IgD-negative memory B cell (primary cell): ENCODE measurements around the gene MED8. TPM values are rescaled to one million over a fixed set of nuclear protein-coding genes. Genes with fewer than 3 reads are reported as not detected.
A peak's percentile ranks its signal among the peaks of the same experiment; 100 is the strongest.

ENCODE experiments used
- H3K27ac Mint-ChIP-seq, 3 donors: one replicate each; pipeline ENCODE4 v1.8.0; 2020 to 2022; ENCODE audit warnings: mild to moderate bottlenecking in 3 of 3, mixed read lengths in 3 of 3, moderate library complexity in 1 of 3
- H3K27me3 Mint-ChIP-seq: one replicate; pipeline ENCODE4 v1.8.0; 2021; ENCODE audit warnings: mixed read lengths
- H3K36me3 Mint-ChIP-seq: one replicate; pipeline ENCODE4 v1.8.0; 2020; ENCODE audit warnings: mild to moderate bottlenecking, mixed read lengths
- H3K4me1 Mint-ChIP-seq, 3 donors: one replicate each; pipeline ENCODE4 v1.8.0; 2020 to 2022; ENCODE audit warnings: mixed read lengths in 3 of 3, mild to moderate bottlenecking in 1 of 3
- H3K4me3 Mint-ChIP-seq, 4 donors: one replicate each; pipeline ENCODE4 v1.8.0; 2020 to 2022; ENCODE audit warnings: mild to moderate bottlenecking in 4 of 4, mixed read lengths in 4 of 4, moderate library complexity in 3 of 4
- H3K9me3 Mint-ChIP-seq, 3 donors: one replicate each; pipeline ENCODE4 v1.8.0; 2020 to 2021; ENCODE audit warnings: mixed read lengths in 3 of 3, mild to moderate bottlenecking in 1 of 3
- polyA plus RNA-seq: library from polyadenylated mRNA; unstranded; fragments of 300-500 nt; fragmentation: Illumina TruSeq; gene quantifications from one replicate; pipeline ENCODE4 v1.2.3, GENCODE V29; 2021

Gene MED8
- polyA plus RNA-seq, 1 donor from 2014 or later, result 45.4 TPM

GRCh38 chr1:43363935-43364525 is 25.6 kb downstream of the MED8 start:
- no peaks in the 10 kb centered on the region for H3K27me3 Mint-ChIP-seq
- peak overlapping the region in 2 of 4 donors; percentile 68 to 75 for H3K4me3 Mint-ChIP-seq
- H3K36me3 Mint-ChIP-seq, result no peaks in the 10 kb centered on the region
- H3K27ac Mint-ChIP-seq, result peak overlapping the region in 1 of 3 donors; percentile 52
- H3K9me3 Mint-ChIP-seq, result no peaks in the 10 kb centered on the region
- H3K4me1 Mint-ChIP-seq, result peaks cover 10 to 23% (median 16%) of the 10 kb centered on the region in 3 donors

- Mint-ChIP-seq H3K27ac (peak overlapping the region in 2 of 3 donors; percentile 47 to 52), H3K4me3 (peak overlapping the region in 1 of 4 donors; percentile 68), H3K36me3 (peaks cover under 1% of the 10 kb centered on the region), H3K4me1 (peaks cover 12 to 17% (median 14%) of the 10 kb centered on the region in 3 donors), H3K27me3 (no peaks in the 10 kb centered on the region), H3K9me3 (no peaks in the 10 kb centered on the region)
Observed at GRCh38 chr1:43363283-43363934, 26.2 kb downstream of the MED8 start.

- Mint-ChIP-seq H3K27ac (no peak overlapping the region), H3K4me1 (peaks cover 13 to 15% (median 14%) of the 10 kb centered on the region in 3 donors), H3K9me3 (no peaks in the 10 kb centered on the region), H3K4me3 (peak overlapping the region in 3 of 4 donors; percentile 54 to 63 (median 59)), H3K36me3 (peaks cover 4% of the 10 kb centered on the region), H3K27me3 (no peaks in the 10 kb centered on the region)
Observed at GRCh38 chr1:43360616-43361015, 29.0 kb downstream of the MED8 start.

GRCh38 chr1:43359696-43360095 is 29.9 kb downstream of the MED8 start:
- peak overlapping the region in 3 of 4 donors; percentile 56 to 93 (median 83) for H3K4me3 Mint-ChIP-seq

GRCh38 chr1:43358746-43359693 is 30.6 kb downstream of the MED8 start, which contains the start of gene CDC20:
Gene CDC20, plus strand, starts transcription at chr1:43358981. Its CDS starts 235 bp downstream, at chr1:43359216.
- Mint-ChIP-seq H3K36me3 (peaks cover 4% of the 10 kb centered on the region), H3K9me3 (no peaks in the 10 kb centered on the region), H3K4me1 (peaks cover 10 to 12% (median 11%) of the 10 kb centered on the region in 3 donors), H3K27ac (peak within 1 kb of the TSS; percentile 62 to 91 (median 81)), H3K27me3 (no peaks in the 10 kb centered on the region), H3K4me3 (peak within 1 kb of the TSS; percentile 87 to 97 (median 90))

More at GRCh38 chr1:43359696-43360095, 29.9 kb downstream of the MED8 start:
- no peaks in the 10 kb centered on the region for H3K9me3 Mint-ChIP-seq
- H3K4me1 Mint-ChIP-seq, result peaks cover 10 to 12% (median 11%) of the 10 kb centered on the region in 3 donors
- peaks cover 4% of the 10 kb centered on the region for H3K36me3 Mint-ChIP-seq
- peak overlapping the region in 1 of 3 donors; percentile 61 for H3K27ac Mint-ChIP-seq
- H3K27me3 Mint-ChIP-seq, result no peaks in the 10 kb centered on the region

- no peaks in the 10 kb centered on the region for H3K27me3 Mint-ChIP-seq
- no peaks in the 10 kb centered on the region for H3K9me3 Mint-ChIP-seq
- peaks cover 10 to 12% (median 11%) of the 10 kb centered on the region in 3 donors for H3K4me1 Mint-ChIP-seq
- peak overlapping the region; percentile 59 to 91 (median 62) for H3K27ac Mint-ChIP-seq
- peaks cover 4% of the 10 kb centered on the region for H3K36me3 Mint-ChIP-seq
- peak overlapping the region; percentile 87 to 97 (median 90) for H3K4me3 Mint-ChIP-seq
Observed at GRCh38 chr1:43358121-43358745, 31.4 kb downstream of the MED8 start.

- H3K36me3 Mint-ChIP-seq, result peaks cover 4% of the 10 kb centered on the region
- no peaks in the 10 kb centered on the region for H3K27me3 Mint-ChIP-seq
- no peaks in the 10 kb centered on the region for H3K9me3 Mint-ChIP-seq
- no peak overlapping the region for H3K27ac Mint-ChIP-seq
- peak overlapping the region in 1 of 4 donors; percentile 57 for H3K4me3 Mint-ChIP-seq
- H3K4me1 Mint-ChIP-seq, result peaks cover 10 to 12% (median 11%) of the 10 kb centered on the region in 3 donors
Observed at GRCh38 chr1:43357251-43357650, 32.3 kb downstream of the MED8 start.

- H3K27me3 Mint-ChIP-seq, result no peaks in the 10 kb centered on the region
- peaks cover 11 to 13% (median 11%) of the 10 kb centered on the region in 3 donors for H3K4me1 Mint-ChIP-seq
- H3K36me3 Mint-ChIP-seq, result peaks cover 5% of the 10 kb centered on the region
- H3K4me3 Mint-ChIP-seq, result no peak overlapping the region
- H3K27ac Mint-ChIP-seq, result no peak overlapping the region
- no peaks in the 10 kb centered on the region for H3K9me3 Mint-ChIP-seq
Observed at GRCh38 chr1:43354936-43355335, 34.7 kb downstream of the MED8 start.

GRCh38 chr1:43354471-43354870 is 35.1 kb downstream of the MED8 start:
- H3K9me3 Mint-ChIP-seq, result no peaks in the 10 kb centered on the region
- peaks cover 7% of the 10 kb centered on the region for H3K36me3 Mint-ChIP-seq
- no peak overlapping the region for H3K27ac Mint-ChIP-seq
- no peak overlapping the region for H3K4me3 Mint-ChIP-seq
- no peaks in the 10 kb centered on the region for H3K27me3 Mint-ChIP-seq
- peaks cover 11 to 14% (median 13%) of the 10 kb centered on the region in 3 donors for H3K4me1 Mint-ChIP-seq

- Mint-ChIP-seq H3K27me3 (no peaks in the 10 kb centered on the region), H3K27ac (peak overlapping the region in 1 of 3 donors; percentile 12), H3K4me3 (no peak overlapping the region), H3K9me3 (no peaks in the 10 kb centered on the region), H3K36me3 (peaks cover 5% of the 10 kb centered on the region), H3K4me1 (peaks cover 2 to 14% (median 9%) of the 10 kb centered on the region in 3 donors)
Observed at GRCh38 chr1:43352881-43353280, 36.7 kb downstream of the MED8 start.

- Mint-ChIP-seq H3K27ac (no peak overlapping the region), H3K4me1 (peaks cover 0 to 12% (median 7%) of the 10 kb centered on the region in 3 donors), H3K9me3 (no peaks in the 10 kb centered on the region), H3K4me3 (no peak overlapping the region), H3K36me3 (peaks cover 5% of the 10 kb centered on the region), H3K27me3 (no peaks in the 10 kb centered on the region)
Observed at GRCh38 chr1:43352351-43352705, 37.3 kb downstream of the MED8 start.

GRCh38 chr1:43351421-43352350 is 37.9 kb downstream of the MED8 start:
- Mint-ChIP-seq H3K4me1 (peaks cover 0 to 12% (median 7%) of the 10 kb centered on the region in 3 donors), H3K27me3 (no peaks in the 10 kb centered on the region), H3K4me3 (no peak overlapping the region), H3K27ac (peak overlapping the region in 1 of 3 donors; percentile 54), H3K36me3 (peaks cover 5% of the 10 kb centered on the region), H3K9me3 (no peaks in the 10 kb centered on the region)

GRCh38 chr1:43350976-43351375 is 38.6 kb downstream of the MED8 start:
- peaks cover 3% of the 10 kb centered on the region for H3K27me3 Mint-ChIP-seq
- H3K27ac Mint-ChIP-seq, result peak overlapping the region in 1 of 3 donors; percentile 72
- H3K4me3 Mint-ChIP-seq, result no peak overlapping the region
- H3K4me1 Mint-ChIP-seq, result peaks cover 0 to 12% (median 9%) of the 10 kb centered on the region in 3 donors
- H3K36me3 Mint-ChIP-seq, result peaks cover 5% of the 10 kb centered on the region
- H3K9me3 Mint-ChIP-seq, result no peaks in the 10 kb centered on the region
